Right lobe of liver (tissue), 6 donors: Measurements from ENCODE around the gene INAFM2. TPM values are rescaled to one million over a fixed set of nuclear protein-coding genes. Genes with fewer than 3 reads are reported as not detected.

Experiments
- ATAC-seq, 4 donors: fragments of 200-7000 bp; cut with Tn5 transposase; one replicate each; pipeline ENCODE4 v1.9.1; 2020; ENCODE audit warnings: mild to moderate bottlenecking in 4 of 4, moderate library complexity in 4 of 4
- DNase-seq, 3 donors: peaks; one replicate each; pipeline ENCODE4 v3.0.0-alpha.2; 2020
- H3K27ac ChIP-seq, 3 donors: fragments of 200-600 bp; one replicate each; pipeline ENCODE4 v1.8.0; 2022
- H3K27me3 ChIP-seq, 2 donors: fragments of 200-600 bp; one replicate each; pipeline ENCODE4 v1.8.0; 2022
- H3K36me3 ChIP-seq, 4 donors: fragments of 200-600 bp; sonication (generic) in 1 of 4; one replicate each; pipeline versions ENCODE4 v1.5.1 to v1.8.0; 2017 to 2022; ENCODE audit warnings: control low read depth in 1 of 4
- H3K4me1 ChIP-seq, 4 donors: fragments of 200-600 bp; sonication (generic) in 1 of 4; one replicate each; pipeline versions ENCODE4 v1.5.1 to v1.8.0; 2017 to 2022; ENCODE audit warnings: control low read depth in 1 of 4
- H3K4me3 ChIP-seq, 3 donors: fragments of 200-600 bp; one replicate each; pipeline ENCODE4 v1.8.0; 2022
- H3K9me3 ChIP-seq, 4 donors: fragments of 200-600 bp; sonication (generic) in 1 of 4; one replicate each; pipeline versions ENCODE4 v1.5.1 to v1.8.0; 2017 to 2022; ENCODE audit warnings: control low read depth in 1 of 4
- CTCF ChIP-seq, 4 donors: fragments of 200-600 bp in 3 of 4; fragments of 450-650 bp in 1 of 4; IDR thresholded peaks; one replicate each; pipeline versions ENCODE4 v1.5.1 to v1.8.0; 2016 to 2022; ENCODE audit warnings: antibody characterized with exemption in 4 of 4, mild to moderate bottlenecking in 2 of 4
- POLR2A ChIP-seq: fragments of 450-650 bp; IDR thresholded peaks from one replicate; pipeline ENCODE4 v1.6.1; 2017; ENCODE audit warnings: antibody characterized with exemption, mild to moderate bottlenecking
- WGBS: methylation state at CpG from one replicate; pipeline ENCODE4 v1.1.6; 2018; ENCODE audit warnings: low coverage, low lambda C conversion rate; ENCODE audit not compliant: insufficient coverage; ENCODE audit errors: missing lambda C conversion rate; 5-methylcytosine and 5-hydroxymethylcytosine counted together
- intact Hi-C, 2 donors: fragments of 100-400 bp; cut with DNase I; formaldehyde crosslinking; loops; one replicate each; pipeline versions ENCODE4 v1.11.2 to v1.14.1; 2022
- total RNA-seq, 6 experiments: library from RNA; depleted of rRNA in 2 of 6; stranded (reverse); fragments of >200 nt in 2 of 6; fragmentation: NEBNext Ultra II Directional in 3 of 6; extraction: Animal tissue kit (Norgen Biotek cat#: 25700) in 3 of 6; gene quantifications; one replicate each; pipeline versions ENCODE4 v1.1.0 to v1.2.4, GENCODE V29; 2016 to 2023
- donor health status: DM: no; HTN: yes; CAD: no.
- donor health status: DM: no; HTN: no; CAD: no.
- donor health status: DM: no; HTN: no; CAD: no.
- donor health status: DM: no; HTN: yes; CAD: no.
- donor health status: DM: no; HTN: yes; CAD: no.

The INAFM2 gene
- total RNA-seq, 6 experiments from 2014 or later, result 4.6 to 8.7 (median 5.8) TPM

GRCh38 chr15:40297356-40297755 lies 26.1 kb upstream of the INAFM2 start:
- 76% methylated on average over 6 of the region's 10 CpGs for WGBS

GRCh38 chr15:40298216-40298935 lies 25.1 kb upstream of the INAFM2 start:
- DNase-seq (peak in 2 of 3 donors; percentile 11 to 30), ATAC-seq (no peak)
- no peak for TF ChIP-seq POLR2A
- TF ChIP-seq CTCF (IDR thresholded peaks at IDR 0.05), result no peak
- H3K27me3 ChIP-seq, result no peaks in the 10 kb centered on the region
- H3K9me3 ChIP-seq, result no peaks in the 10 kb centered on the region
- intact Hi-C loops, result no loop called here
- H3K4me1 ChIP-seq, result no peaks in the 10 kb centered on the region
- 84% methylated on average over 6 of the region's 17 CpGs for WGBS
- H3K4me3 ChIP-seq, result no peak overlapping the region
- no peak overlapping the region for H3K27ac ChIP-seq
- no peaks in the 10 kb centered on the region for H3K36me3 ChIP-seq

More at GRCh38 chr15:40297356-40297755, 26.1 kb upstream of the INAFM2 start:
- DNase-seq (peak in 2 of 3 donors; percentile 3 to 26), ATAC-seq (no peak)
- Histone ChIP-seq H3K9me3 (no peaks in the 10 kb centered on the region), H3K27ac (no peak overlapping the region), H3K36me3 (no peaks in the 10 kb centered on the region), H3K4me3 (no peak overlapping the region), H3K4me1 (no peaks in the 10 kb centered on the region), H3K27me3 (no peaks in the 10 kb centered on the region)
- intact Hi-C loops, result no loop called here
- TF ChIP-seq CTCF (IDR thresholded peaks at IDR 0.05) (no peak), POLR2A (no peak)

- no peaks in the 10 kb centered on the region for H3K9me3 ChIP-seq
- H3K4me3 ChIP-seq, result no peak overlapping the region
- no peak for DNase-seq
- 93% methylated on average over 2 of the region's 2 CpGs for WGBS
- no peaks in the 10 kb centered on the region for H3K4me1 ChIP-seq
- no peak for ATAC-seq
- intact Hi-C loops, result no loop called here
- no peak for TF ChIP-seq CTCF (IDR thresholded peaks at IDR 0.05)
- no peak for TF ChIP-seq POLR2A
- H3K36me3 ChIP-seq, result no peaks in the 10 kb centered on the region
- H3K27me3 ChIP-seq, result no peaks in the 10 kb centered on the region
- no peak overlapping the region for H3K27ac ChIP-seq
Measured at GRCh38 chr15:40300367-40300766, 23.1 kb upstream of the INAFM2 start.

- DNase-seq (no peak), ATAC-seq (no peak)
- Histone ChIP-seq H3K36me3 (no peaks in the 10 kb centered on the region), H3K27ac (no peak overlapping the region), H3K27me3 (no peaks in the 10 kb centered on the region), H3K9me3 (no peaks in the 10 kb centered on the region), H3K4me1 (no peaks in the 10 kb centered on the region), H3K4me3 (no peak overlapping the region)
- WGBS, result no CpG with 5 or more reads among the region's 2 CpGs
- intact Hi-C loops, result no loop called here
- TF ChIP-seq CTCF (IDR thresholded peaks at IDR 0.05) (no peak), POLR2A (no peak)
Measured at GRCh38 chr15:40300771-40301170, 22.7 kb upstream of the INAFM2 start.
